Measurements from ENCODE around the gene ANKRD34A.

- TF ChIP-seq, protein P1, sequence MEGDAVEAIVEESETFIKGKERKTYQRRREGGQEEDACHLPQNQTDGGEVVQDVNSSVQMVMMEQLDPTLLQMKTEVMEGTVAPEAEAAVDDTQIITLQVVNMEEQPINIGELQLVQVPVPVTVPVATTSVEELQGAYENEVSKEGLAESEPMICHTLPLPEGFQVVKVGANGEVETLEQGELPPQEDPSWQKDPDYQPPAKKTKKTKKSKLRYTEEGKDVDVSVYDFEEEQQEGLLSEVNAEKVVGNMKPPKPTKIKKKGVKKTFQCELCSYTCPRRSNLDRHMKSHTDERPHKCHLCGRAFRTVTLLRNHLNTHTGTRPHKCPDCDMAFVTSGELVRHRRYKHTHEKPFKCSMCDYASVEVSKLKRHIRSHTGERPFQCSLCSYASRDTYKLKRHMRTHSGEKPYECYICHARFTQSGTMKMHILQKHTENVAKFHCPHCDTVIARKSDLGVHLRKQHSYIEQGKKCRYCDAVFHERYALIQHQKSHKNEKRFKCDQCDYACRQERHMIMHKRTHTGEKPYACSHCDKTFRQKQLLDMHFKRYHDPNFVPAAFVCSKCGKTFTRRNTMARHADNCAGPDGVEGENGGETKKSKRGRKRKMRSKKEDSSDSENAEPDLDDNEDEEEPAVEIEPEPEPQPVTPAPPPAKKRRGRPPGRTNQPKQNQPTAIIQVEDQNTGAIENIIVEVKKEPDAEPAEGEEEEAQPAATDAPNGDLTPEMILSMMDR (conservative IDR thresholded peaks at IDR 0.05): no peak
- TF ChIP-seq EZH2 (IDR thresholded peaks at IDR 0.05; ENCODE audit: low read depth): no peak
Measured at GRCh38 chr1:145992502-145992936, 28.1 kb upstream of the ANKRD34A start.

Data from PC-9 (cell line).